Skin of body (tissue), 2 donors: ENCODE measurements around the gene TJP3. TPM values are rescaled to one million over a fixed set of nuclear protein-coding genes. Genes with fewer than 3 reads are reported as not detected.

Experiments used
- DNase-seq: peaks from one replicate; lab custom pipeline; 2025; lab: John Stamatoyannopoulos, UW
- total RNA-seq: library from RNA; depleted of rRNA; stranded (reverse); fragments of >200 nt; gene quantifications from one replicate; pipeline ENCODE4 v1.2.3, GENCODE V29; 2014

Gene TJP3
- total RNA-seq, 1 donor from 2014 or later, result 1.2 TPM

DNA sequence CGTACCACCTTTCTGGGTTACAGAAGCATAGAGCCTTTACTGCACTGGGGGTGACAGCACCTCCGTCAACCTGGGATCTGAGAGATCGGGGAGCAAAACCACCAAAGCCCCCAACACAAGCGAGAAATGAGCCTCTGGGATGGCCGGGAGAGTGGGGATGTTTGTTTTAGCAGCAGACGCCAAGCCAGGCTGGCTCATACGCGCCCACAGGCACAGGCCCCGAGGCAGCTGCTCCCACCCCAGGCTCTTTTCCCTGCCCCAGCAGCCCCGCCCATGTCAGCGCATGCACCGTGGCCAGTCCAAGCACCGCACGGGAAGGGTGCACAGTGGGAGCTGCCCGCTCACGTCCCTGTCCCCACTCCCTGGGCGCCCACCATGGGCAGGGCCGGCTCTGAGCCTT, 16.5 kb upstream of the TJP3 start:
- no peak for DNase-seq

DNA sequence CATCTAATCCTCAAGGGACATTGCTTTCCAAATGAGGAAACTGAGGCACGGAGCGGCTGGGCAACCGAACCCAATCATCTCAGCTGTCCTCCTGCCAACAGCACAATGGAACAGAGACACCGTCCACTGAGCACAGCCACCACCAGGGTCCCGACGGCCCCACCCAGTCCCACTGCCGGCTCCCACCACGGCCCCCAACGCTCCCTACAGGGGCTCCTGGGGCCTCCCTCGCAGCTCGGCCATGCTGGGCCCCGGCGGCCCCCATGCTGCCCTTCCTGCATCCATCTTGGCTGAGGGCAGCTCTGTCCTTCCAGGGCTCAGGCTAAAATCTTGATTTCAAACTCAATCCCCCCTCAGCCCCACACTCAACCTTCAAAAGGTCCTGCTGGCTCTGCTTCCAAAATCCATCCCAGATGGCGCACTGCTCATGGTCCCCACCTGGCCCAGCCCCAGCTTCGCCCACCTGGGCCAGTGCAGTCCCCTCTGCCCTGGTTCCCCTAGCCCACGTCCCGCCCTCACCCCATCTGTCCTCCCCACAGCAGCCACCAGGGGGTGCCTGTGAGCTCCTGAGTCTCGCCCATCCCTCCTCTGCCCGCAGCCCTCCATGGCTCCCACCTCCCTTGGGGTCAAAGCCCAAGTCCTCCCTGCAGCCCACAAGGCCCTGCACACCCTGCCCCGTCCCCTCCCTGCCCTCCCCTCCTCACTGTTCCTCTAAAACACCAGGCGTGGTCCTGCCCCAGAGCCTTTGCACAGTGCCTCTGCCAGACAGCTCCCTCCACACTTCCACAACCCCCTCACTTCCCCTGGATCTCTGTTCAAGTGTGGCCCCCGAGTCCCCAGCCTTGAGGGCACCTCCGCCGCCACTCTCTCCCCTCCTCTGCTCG, 15.8 kb upstream of the TJP3 start:
- no peak for DNase-seq

DNA sequence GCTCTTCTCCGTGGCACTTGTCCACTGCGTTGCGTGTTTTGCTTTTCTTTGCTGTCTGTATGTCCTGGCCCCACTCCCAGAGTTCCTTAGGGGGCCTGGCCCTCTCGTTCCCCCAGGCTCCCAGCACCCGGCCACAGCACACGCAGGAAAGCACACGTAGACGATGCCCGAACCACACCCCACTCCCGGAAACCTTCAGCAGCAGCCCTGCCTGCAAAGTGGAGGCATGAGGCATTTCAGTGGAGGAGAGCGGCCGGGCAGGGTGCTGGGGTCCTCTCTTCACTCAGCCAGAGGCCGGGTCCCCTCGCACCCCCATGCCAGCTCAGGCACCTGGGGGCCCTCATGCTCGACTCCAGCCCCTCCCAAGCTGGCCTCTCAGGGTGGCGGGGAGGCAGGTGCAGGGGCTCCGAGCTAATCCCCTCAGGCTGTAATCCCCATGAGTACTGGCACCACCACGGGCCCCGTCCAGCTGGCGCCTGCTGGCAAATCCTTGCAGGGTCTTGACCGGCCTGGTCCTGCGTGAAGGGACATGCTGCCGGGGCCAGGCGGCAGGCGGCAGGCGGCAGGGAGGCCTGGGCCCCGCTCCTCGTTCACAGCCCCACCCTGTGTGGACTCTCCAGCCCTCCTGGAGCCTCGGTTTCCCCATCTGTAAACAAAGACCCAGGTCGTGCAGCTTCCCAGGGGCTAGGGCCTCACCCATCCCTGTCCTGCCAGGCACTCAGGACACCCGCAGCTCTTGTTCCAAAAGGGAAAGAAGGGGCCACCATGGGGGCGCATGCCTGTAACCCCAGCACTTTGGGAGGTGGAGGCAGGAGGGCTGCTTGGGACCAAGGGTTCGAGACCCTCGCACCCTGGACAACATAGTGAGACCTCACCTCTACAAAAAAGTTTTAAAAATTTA, 14.9 kb upstream of the TJP3 start:
- DNase-seq, result no peak

DNA sequence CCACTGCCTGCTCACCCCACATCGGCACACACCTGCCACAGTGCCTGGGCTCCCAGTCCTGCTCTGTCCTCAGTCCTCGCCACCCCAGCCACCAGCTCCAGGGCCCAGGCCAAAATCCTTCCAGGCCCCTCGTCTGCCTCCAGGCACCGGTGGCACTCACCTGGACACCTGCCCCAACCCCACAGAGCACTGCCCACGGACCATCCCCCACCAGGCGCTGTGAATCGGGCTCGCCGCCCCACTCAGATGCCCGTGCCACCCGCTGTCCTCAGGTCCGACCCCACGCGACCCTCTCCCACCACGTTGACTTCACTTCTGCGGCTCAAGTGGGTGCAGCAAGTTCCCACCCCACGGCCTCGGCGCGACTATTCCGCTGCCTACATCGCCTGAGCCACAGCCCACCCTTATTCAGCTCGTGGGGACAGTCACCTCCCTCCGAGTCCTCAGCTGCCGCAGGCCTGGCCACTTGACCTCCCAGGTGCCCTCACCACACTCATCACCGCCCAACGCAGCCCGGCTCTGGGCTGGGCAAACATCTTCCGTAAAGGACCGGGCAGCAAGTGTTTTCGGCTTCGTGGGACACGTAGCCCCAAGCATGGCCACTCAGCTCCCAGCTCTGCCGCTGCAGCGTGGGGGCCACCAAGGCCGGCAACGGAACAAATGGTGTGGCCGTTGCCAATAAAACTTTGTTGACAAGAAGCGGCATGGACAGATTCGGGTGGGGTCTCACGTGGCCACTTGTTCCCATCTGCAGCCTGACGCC, 13.6 kb upstream of the TJP3 start:
- DNase-seq, result no peak

DNA sequence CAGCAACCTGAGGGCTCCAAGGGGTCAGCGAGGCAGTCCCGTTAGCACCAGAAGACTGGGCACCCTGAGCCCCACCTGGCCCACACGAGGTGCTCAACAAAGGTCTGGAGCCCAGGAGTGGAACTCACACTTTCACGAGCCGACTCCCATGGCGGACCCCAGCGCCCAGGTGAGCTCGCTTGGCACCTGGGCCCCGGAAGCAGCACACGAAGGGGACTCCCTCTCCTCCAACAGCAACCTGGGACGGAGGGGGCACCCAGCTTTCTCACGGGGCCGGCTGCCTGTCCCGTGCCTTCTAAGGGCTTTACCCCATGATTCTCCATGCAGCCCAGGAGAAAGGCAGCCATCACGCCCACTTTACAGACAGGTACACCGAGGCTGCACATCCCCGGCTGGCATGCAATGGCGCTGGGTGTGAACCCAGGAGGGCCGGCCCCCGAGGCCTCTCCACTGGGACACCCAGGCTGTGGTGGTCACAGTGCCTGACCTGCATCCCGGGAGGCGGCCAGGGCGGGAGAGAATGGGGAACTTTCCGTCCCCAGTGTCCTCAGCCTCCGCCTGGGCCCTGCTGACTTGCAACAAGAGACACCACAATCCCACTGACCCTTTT, 13.0 kb upstream of the TJP3 start:
- no peak for DNase-seq

DNA sequence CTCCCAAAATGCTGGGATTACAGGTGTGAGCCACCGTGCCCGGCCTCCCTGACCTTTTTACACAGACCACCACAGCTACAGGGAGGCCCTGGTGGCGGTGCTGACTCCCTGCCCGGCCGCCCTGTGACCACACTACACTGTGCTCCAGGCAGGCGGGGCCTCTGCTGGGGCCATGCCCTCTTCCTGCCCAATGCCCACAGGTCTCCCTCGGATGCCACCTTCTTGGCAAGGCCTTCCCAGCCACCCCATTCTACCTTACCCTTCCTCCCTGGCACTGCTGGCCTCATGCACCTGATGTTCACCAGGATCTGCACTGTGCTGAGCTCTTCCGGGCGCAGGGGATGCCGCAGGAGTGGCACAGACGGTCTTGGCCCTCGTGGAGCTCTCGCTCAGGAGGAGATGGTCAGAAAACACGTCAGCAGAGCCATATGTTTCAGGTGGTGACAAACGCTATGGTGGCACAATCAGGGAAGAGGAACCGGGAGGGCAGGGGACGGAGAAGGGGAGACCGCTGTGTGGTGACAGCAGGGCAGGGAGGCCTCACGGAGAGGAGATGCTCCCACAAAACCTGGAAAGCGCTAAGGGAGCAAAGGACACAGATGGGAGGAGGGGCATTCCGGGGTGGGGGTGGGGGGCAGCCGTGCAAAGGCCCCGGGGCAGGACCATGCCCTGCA, 12.1 kb upstream of the TJP3 start:
- no peak for DNase-seq

DNA sequence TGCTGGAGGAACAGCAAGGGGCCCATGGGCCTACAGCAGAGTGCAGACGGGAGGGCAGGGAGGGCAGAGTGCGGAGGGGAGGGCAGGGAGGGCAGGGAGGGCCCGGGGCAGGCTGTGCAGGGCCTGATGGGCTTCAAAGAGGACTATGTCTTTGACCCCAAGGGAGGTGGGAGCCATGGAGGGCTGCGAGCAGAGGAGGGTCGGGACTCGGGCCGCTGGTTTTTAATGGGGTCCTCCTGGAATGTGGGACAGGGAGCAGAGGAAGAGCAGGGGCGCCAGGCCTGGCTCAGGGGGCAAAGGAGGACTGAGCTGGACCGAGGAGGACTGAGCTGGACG, 11.6 kb upstream of the TJP3 start:
- DNase-seq, result no peak

DNA sequence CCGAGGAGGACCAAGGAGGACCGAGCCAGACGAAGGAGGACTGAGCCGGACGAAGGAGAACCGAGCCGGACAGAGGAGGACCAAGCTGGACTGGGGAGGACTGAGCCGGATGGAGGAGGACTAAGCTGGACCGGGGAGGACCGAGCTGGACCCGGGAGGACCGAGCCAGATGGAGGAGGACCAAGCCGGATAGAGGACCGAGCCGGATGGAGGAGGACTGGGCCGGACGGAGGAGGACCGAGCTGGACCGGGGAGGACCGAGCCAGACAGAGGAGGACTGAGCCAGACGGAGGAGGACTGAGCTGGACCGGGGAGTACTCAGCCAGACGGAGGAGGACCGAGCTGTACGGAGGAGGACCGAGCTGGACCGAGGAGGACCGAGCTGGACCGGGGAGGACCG, 11.1 kb upstream of the TJP3 start:
- DNase-seq, result no peak

DNA sequence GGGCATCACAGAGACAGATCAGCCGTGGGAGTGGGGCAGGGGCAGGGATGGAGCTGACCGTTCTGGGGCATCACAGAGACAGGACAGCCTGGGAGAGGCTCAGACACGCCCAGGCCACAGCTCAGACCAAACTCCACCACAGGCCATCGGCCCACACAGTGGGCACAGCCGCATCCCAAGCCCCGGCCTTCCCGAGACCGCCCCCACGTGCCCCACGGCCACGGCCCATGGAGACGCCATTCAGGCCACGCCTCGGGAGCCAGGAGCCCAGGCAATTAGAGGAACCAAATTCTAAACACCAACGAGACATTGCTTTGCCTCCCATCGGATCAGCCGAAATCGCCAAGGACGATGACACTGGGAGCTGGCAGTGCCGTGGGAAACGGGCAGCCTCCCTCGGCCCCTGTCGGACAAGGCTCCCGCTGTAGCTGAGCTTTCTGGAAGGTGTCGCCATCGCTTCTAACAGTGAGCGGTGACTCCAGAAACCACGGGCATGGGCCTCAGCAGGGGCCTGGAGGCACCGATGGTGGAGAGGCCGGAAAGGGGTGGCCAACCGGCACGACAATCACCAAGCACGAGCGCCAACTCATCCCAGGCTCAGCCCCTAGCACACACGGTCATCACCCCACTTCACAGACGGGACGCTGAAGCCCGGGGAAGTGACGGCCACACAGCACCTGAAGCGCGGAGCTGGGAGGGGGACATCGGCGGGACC, 10.4 kb upstream of the TJP3 start:
- DNase-seq, result no peak

DNA sequence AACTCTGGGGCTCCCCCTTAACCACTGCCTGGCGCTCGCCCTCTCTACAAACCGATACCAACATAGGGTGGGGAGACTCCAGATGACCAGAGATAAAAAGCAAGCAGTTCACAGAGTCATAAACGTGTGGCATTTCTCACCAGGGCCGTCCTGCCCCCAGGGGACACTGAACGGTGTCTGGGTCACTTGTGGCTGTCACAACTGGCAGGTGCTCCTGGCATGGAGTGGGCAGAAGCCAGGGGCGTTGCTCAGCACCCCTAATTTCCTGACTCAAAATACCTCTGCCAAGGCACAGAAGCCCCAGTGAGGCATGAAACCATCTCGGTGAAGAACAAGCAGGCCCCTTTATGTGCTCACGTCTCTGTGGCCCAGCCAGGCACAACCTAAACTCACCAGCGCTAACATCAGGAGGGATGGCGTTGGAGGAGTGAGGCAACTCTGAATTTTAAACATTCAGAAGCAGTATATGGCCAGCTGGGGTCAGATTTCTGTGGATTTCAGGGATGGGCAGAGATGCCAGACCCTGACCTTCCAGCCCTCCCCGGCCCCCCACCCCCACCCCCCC, 9.7 kb upstream of the TJP3 start:
- no peak for DNase-seq

DNA sequence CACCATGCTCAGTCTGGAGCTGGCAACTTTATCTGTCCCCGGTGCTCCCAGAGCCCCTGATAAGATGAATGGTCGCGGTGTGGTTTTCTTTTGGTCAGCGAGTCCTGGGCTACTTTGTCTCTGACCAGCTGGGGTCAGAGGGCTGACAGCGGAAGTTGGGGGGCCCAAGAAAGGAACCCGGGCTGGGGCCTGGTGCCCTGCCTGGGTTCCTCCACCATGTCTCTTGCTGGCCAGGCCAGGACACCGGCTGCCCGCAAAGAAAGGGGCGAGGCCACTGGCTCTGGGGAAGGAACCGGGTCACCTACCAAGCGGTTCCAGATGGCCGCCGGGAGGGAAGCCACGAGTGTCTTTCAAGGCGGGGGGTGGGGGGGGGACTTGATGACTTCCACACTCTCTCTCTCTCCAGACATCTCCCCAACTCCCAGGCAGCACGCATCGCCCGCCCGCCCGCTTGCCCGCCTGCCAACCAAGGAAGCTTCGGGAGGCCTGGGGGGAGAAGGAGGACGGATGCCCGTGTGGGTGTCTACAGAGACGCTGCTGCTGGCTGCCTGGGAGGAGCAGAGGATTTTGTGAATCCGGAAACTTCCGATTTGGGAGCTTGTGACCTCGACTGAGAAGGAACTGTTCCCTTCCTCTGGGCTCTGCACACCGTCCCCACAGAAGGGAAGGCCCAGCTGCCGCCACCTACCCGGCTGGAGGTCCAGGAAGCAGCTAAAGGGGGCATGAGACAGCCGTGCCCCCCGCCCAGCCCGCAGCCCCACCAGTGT, 9.0 kb upstream of the TJP3 start:
- DNase-seq, result peak; percentile 37

DNA sequence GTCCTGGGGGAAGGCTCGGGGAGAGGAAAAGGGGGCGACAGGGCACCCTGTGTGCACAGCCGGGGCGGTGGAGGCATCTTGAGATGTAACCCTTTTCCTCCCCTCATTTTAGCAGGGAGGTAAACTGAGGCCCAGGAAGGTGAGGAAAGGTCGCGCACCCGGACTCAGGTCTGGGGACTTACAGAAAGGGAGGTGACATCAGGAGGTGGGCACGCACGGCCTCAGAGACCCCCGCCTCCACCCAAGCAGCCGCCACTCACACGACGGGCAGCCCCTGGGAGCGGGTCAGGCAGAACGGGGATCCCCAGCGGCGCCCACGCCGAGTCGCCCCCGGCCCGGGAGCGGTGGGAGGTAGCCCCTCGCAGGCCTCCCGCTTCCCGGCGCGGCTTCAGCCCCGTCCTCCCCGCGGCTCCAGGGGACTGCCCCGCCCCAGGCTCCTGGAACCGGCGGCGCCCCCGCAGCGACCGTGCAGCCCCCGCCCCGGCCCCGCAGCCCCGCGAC, 8.4 kb upstream of the TJP3 start:
- no peak for DNase-seq

DNA sequence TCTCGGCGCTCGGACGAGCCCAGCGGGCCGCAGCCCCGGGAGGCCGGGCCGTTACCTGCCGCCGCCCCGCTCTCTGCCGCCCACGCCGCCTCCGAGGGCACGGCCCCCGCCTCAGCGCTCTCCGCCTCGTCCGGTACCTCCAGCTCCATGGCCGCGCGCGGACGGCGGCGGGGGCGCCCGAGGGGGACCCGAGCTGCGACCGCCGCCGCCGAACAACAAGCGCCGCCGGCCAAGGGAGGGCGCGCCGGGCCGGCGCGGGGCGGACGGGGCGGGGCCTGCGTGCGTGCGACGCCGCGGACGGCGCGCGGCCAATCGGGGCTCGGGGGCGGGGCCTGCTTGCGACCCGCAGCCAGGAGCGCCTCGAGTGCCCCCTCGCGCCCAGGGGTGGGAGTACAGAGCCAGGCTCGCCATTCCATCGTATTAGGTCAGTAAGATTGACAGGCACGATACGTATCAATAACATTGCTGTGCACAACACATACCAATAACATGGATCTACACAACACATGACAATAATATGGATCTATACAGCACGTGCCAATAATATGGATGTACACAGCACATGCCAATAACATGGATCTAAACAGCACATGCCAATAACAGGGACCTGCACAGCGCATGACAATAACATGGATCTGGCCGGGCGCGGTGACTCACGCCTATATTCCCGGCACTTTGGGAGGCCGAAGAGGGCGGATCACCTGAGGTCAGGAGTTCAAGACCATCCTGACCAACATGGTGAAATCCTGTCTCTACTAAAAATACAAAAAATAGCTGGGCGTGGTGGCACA, 7.7 kb upstream of the TJP3 start, which contains the start of gene PIP5K1C:
PIP5K1C (minus strand) TSS at position 227 of the 791 bp plus-strand sequence; CDS start at position 149, 78 bp downstream.
- peak; percentile 81 for DNase-seq

DNA sequence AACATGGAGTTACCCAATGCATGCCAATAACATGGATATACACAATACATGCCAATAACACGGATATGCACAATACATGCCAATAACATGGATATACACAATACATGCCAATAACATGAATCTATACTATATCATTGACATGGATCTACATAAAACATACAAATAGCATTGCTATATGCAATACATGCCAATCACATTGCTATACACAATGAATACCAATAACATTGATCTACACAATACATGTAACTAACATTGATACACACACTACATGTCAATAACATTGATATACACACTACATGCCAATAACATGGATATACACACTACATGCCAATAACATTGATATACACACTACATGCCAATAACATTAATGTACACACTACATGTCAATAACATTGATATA, 7.0 kb upstream of the TJP3 start:
- DNase-seq, result no peak

DNA sequence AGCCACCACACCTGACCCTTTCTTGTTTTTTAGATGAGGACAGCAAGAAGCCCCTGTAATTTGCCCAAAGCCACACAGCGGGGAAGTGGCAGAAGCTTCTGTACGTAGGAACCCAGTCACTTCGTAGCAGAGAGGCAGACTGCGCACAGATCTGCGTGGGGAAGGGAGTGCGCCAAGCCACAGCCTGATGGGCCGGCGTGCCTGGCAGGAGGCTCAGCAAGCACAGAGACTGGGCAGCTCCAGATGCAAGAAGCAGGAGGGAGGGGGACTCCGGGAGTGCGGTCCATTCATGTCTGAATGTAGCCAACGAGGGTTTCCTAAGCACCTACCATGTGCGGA, 347 bp upstream of the TJP3 start:
- DNase-seq, result no peak

DNA sequence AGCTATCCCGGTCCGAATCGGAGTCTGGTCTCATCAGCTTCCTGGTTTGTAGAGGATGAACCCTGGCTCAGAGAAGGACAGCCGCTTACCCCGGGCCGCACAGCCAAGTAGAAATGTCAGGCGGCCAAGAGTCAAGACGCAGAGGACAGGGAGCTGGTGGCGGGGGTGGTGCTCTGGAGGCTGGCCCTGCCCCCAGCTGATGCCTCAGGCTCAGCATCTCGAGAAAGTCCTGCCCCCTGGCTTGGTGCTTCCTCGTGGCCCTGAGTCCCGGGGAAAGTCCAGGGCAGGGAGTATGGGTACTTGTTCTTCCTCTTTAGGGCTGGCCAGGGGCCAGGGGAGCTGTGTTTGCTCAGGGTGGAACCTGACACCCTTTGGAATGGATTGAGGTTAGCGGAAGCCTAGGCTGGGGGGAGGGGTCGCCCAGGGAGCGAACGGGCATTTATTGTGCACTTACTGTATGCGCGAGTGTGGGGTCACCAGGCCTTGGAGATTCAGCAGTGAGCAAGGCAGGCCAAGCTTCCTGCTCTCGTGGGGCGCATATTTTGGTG, 2.2 kb downstream of the TJP3 start:
- DNase-seq, result no peak

DNA sequence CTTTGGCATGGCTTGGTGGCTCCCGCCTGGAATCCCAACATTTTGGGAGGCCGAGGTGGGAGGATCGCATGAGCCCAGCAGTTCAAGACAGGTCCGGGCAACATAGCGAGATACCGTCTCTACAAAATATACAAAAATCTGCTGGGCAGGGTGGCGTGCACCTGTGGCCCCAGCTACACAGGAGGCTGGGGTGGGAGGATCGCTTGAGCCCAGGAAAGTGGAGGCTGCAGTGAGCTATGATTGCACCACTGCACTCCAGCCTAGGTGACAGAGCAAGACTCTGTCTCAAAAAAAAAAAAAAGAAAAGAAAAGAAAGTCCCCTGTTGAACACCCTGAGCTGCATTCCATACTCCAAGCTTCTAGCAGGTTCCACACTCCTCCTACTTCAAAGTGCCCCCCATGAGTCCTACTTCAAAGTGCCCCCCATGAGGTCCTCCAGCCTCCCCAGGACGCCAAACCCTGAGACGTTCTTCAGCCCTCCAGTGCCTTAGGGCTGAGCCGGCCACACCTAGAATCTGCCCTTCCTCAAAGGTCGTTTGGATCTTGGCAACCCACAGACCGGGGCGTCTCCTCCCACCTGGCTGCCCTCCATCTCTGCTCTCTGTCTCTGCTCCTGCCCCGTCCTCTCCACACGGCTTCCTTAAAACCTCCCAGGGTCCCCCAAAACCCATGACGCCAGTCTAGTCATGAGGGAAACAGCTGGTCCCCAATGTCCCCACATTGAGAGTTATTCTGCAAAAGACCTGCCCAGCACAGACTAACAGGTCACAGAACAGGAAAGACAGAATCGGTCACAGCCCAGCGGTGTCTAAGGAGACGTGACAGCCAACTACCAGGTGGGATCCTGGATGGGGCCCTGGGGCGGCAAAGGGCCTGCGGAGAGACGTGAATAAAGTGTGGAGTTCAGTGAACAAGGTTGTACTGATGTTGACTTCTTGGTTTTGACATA, 4.8 kb downstream of the TJP3 start:
- no peak for DNase-seq
